ENCODE measurements around the gene DAPK2. TPM values are rescaled to one million over a fixed set of nuclear protein-coding genes. Genes with fewer than 3 reads are reported as not detected.

Gene DAPK2
- polyA plus RNA-seq, 3 donors from 2014 or later: 4.5 to 7.3 (median 5.1) TPM

GRCh38 chr15:64026591-64026990 lies 19.7 kb downstream of the DAPK2 start:
- no peak for DNase-seq
- H3K27me3 Mint-ChIP-seq (ENCODE audit: low read depth in 3 of 3): peaks cover 2% of the 10 kb centered on the region in 3 donors

GRCh38 chr15:64024172-64025050 lies 21.9 kb downstream of the DAPK2 start:
- Mint-ChIP-seq H3K4me1 (no peaks in the 10 kb centered on the region), H3K9me3 (no peaks in the 10 kb centered on the region), H3K4me3 (no peak overlapping the region), H3K27ac (peak overlapping the region in 2 of 6 donors; percentile 10 to 22), H3K27me3 (ENCODE audit: low read depth in 3 of 3) (peaks cover 2 to 3% (median 2%) of the 10 kb centered on the region in 3 donors), H3K36me3 (no peaks in the 10 kb centered on the region)
- DNase-seq: no peak

More at GRCh38 chr15:64026591-64026990, 19.7 kb downstream of the DAPK2 start:
- H3K27ac Mint-ChIP-seq: peak overlapping the region in 2 of 6 donors; percentile 75 to 76
- H3K36me3 Mint-ChIP-seq: no peaks in the 10 kb centered on the region
- no peak overlapping the region for H3K4me3 Mint-ChIP-seq
- peaks cover 0 to 9% of the 10 kb centered on the region in 2 donors for H3K4me1 Mint-ChIP-seq
- no peaks in the 10 kb centered on the region for H3K9me3 Mint-ChIP-seq

- H3K9me3 Mint-ChIP-seq: no peaks in the 10 kb centered on the region
- no peaks in the 10 kb centered on the region for H3K4me1 Mint-ChIP-seq
- H3K27me3 Mint-ChIP-seq (ENCODE audit: low read depth in 3 of 3): peaks cover 2 to 3% (median 2%) of the 10 kb centered on the region in 3 donors
- peak overlapping the region in 1 of 6 donors; percentile 24 for H3K27ac Mint-ChIP-seq
- DNase-seq: no peak
- no peak overlapping the region for H3K4me3 Mint-ChIP-seq
- no peaks in the 10 kb centered on the region for H3K36me3 Mint-ChIP-seq
Observed at GRCh38 chr15:64023220-64023619, 23.1 kb downstream of the DAPK2 start.

GRCh38 chr15:64022571-64022970 lies 23.7 kb downstream of the DAPK2 start:
- H3K4me1 Mint-ChIP-seq: no peaks in the 10 kb centered on the region
- H3K27me3 Mint-ChIP-seq (ENCODE audit: low read depth in 3 of 3): peaks cover 2 to 3% (median 2%) of the 10 kb centered on the region in 3 donors
- no peak overlapping the region for H3K27ac Mint-ChIP-seq
- H3K9me3 Mint-ChIP-seq: no peaks in the 10 kb centered on the region
- H3K36me3 Mint-ChIP-seq: no peaks in the 10 kb centered on the region
- no peak for DNase-seq
- H3K4me3 Mint-ChIP-seq: no peak overlapping the region

- H3K9me3 Mint-ChIP-seq: no peaks in the 10 kb centered on the region
- no peak overlapping the region for H3K4me3 Mint-ChIP-seq
- peak overlapping the region in 1 of 6 donors; percentile 19 for H3K27ac Mint-ChIP-seq
- H3K4me1 Mint-ChIP-seq: no peaks in the 10 kb centered on the region
- DNase-seq: no peak
- H3K36me3 Mint-ChIP-seq: peaks cover 0 to 4% (median 0%) of the 10 kb centered on the region in 3 donors
- H3K27me3 Mint-ChIP-seq (ENCODE audit: low read depth in 3 of 3): peaks cover 1 to 6% (median 2%) of the 10 kb centered on the region in 3 donors
Observed at GRCh38 chr15:64019764-64020163, 26.5 kb downstream of the DAPK2 start.

GRCh38 chr15:64017591-64018163 lies 28.6 kb downstream of the DAPK2 start:
- DNase-seq: no peak
- H3K36me3 Mint-ChIP-seq: peaks cover 0 to 4% (median 0%) of the 10 kb centered on the region in 3 donors
- peaks cover 3 to 8% of the 10 kb centered on the region in 2 donors for H3K4me1 Mint-ChIP-seq
- H3K9me3 Mint-ChIP-seq: no peaks in the 10 kb centered on the region
- peaks cover 0 to 6% (median 1%) of the 10 kb centered on the region in 3 donors for H3K27me3 Mint-ChIP-seq (ENCODE audit: low read depth in 3 of 3)
- H3K27ac Mint-ChIP-seq: peak overlapping the region in 1 of 6 donors; percentile 23
- H3K4me3 Mint-ChIP-seq: no peak overlapping the region

- Mint-ChIP-seq H3K4me3 (no peak overlapping the region), H3K9me3 (no peaks in the 10 kb centered on the region), H3K36me3 (peaks cover 0 to 4% (median 0%) of the 10 kb centered on the region in 3 donors), H3K27me3 (ENCODE audit: low read depth in 3 of 3) (peaks cover 0 to 4% (median 1%) of the 10 kb centered on the region in 3 donors), H3K4me1 (peaks cover 3 to 8% of the 10 kb centered on the region in 2 donors), H3K27ac (peak overlapping the region in 2 of 6 donors; percentile 17 to 36)
- DNase-seq: no peak
Observed at GRCh38 chr15:64017082-64017588, 29.1 kb downstream of the DAPK2 start.

- no peak overlapping the region for H3K27ac Mint-ChIP-seq
- H3K4me1 Mint-ChIP-seq: peaks cover 8 to 16% of the 10 kb centered on the region in 2 donors
- no peak overlapping the region for H3K4me3 Mint-ChIP-seq
- peaks cover 0 to 4% (median 0%) of the 10 kb centered on the region in 3 donors for H3K36me3 Mint-ChIP-seq
- no peak for DNase-seq
- peaks cover 0 to 3% (median 1%) of the 10 kb centered on the region in 3 donors for H3K27me3 Mint-ChIP-seq (ENCODE audit: low read depth in 3 of 3)
- no peaks in the 10 kb centered on the region for H3K9me3 Mint-ChIP-seq
Observed at GRCh38 chr15:64016257-64016656, 30.0 kb downstream of the DAPK2 start.

GRCh38 chr15:64014995-64015394 lies 31.3 kb downstream of the DAPK2 start:
- Mint-ChIP-seq H3K27ac (peak overlapping the region in 3 of 6 donors; percentile 41 to 85 (median 66)), H3K4me3 (no peak overlapping the region), H3K4me1 (peaks cover 21 to 29% of the 10 kb centered on the region in 2 donors)

GRCh38 chr15:64013179-64014062 lies 32.9 kb downstream of the DAPK2 start:
- Mint-ChIP-seq H3K27ac (peak overlapping the region; percentile 47 to 99 (median 81)), H3K4me3 (peak overlapping the region in 2 of 5 donors; percentile 55 to 62), H3K36me3 (peaks cover 0 to 4% (median 0%) of the 10 kb centered on the region in 3 donors), H3K9me3 (no peaks in the 10 kb centered on the region), H3K4me1 (peaks cover 31 to 43% of the 10 kb centered on the region in 2 donors), H3K27me3 (ENCODE audit: low read depth in 3 of 3) (peaks cover 6 to 12% (median 11%) of the 10 kb centered on the region in 3 donors)
- DNase-seq: peak in 1 of 3 donors; percentile 14

More at GRCh38 chr15:64014995-64015394, 31.3 kb downstream of the DAPK2 start:
- H3K9me3 Mint-ChIP-seq: no peaks in the 10 kb centered on the region
- DNase-seq: no peak
- peaks cover 0 to 4% (median 0%) of the 10 kb centered on the region in 3 donors for H3K36me3 Mint-ChIP-seq
- H3K27me3 Mint-ChIP-seq (ENCODE audit: low read depth in 3 of 3): peaks cover 6 to 9% (median 8%) of the 10 kb centered on the region in 3 donors

- peak overlapping the region; percentile 71 to 99 (median 92) for H3K27ac Mint-ChIP-seq
- H3K4me1 Mint-ChIP-seq: peaks cover 31 to 50% of the 10 kb centered on the region in 2 donors
- no peaks in the 10 kb centered on the region for H3K9me3 Mint-ChIP-seq
- H3K4me3 Mint-ChIP-seq: peak overlapping the region in 1 of 5 donors; percentile 5
- peaks cover 6 to 12% (median 11%) of the 10 kb centered on the region in 3 donors for H3K27me3 Mint-ChIP-seq (ENCODE audit: low read depth in 3 of 3)
- H3K36me3 Mint-ChIP-seq: peaks cover 0 to 4% (median 0%) of the 10 kb centered on the region in 3 donors
- DNase-seq: no peak
Observed at GRCh38 chr15:64011736-64012135, 34.5 kb downstream of the DAPK2 start.

- Mint-ChIP-seq H3K27ac (peak overlapping the region; percentile 95 to 99 (median 98)), H3K4me1 (peaks cover 31 to 50% of the 10 kb centered on the region in 2 donors), H3K9me3 (no peaks in the 10 kb centered on the region), H3K27me3 (ENCODE audit: low read depth in 3 of 3) (peaks cover 5 to 11% (median 9%) of the 10 kb centered on the region in 3 donors), H3K36me3 (peaks cover 0 to 4% (median 0%) of the 10 kb centered on the region in 3 donors), H3K4me3 (peak overlapping the region; percentile 73 to 93 (median 85))
- DNase-seq: peak; percentile 88 to 93 (median 90)
Observed at GRCh38 chr15:64010719-64011118, 35.6 kb downstream of the DAPK2 start.
